ENCODE results near the gene KLHDC7A. TPM values are rescaled to one million over a fixed set of nuclear protein-coding genes. Genes with fewer than 3 reads are reported as not detected.

Gene KLHDC7A
- total RNA-seq, 8 experiments from 2014 or later: 0.14 to 0.85 (median 0.18) TPM

- H3K4me1 ChIP-seq (replicated peaks in 1 of 2): no peaks in the 10 kb centered on the region
- in situ Hi-C loops (cut with MboI; ENCODE audit: low pct_unique_long_range_greater_than_20kb in 2 of 9, low sequenced_read_pairs in 9 of 9, unreplicated experiment in 9 of 9): no loop called here
- H3K4me3 ChIP-seq: no peak overlapping the region
- peak in 1 of 8 experiments; percentile 21 for ATAC-seq (replicated peaks in 6 of 8)
- no peak overlapping the region for H3K27ac ChIP-seq
- 0 to 100% (median 68%) methylated on average over 1 to 4 of the region's 4 CpGs; no CpG with 5 or more reads in 1 of the 10 experiments for WGBS, 10 experiments
Observed at GRCh38 chr1:18527514-18527913, 46.8 kb downstream of the KLHDC7A start.

DNA sequence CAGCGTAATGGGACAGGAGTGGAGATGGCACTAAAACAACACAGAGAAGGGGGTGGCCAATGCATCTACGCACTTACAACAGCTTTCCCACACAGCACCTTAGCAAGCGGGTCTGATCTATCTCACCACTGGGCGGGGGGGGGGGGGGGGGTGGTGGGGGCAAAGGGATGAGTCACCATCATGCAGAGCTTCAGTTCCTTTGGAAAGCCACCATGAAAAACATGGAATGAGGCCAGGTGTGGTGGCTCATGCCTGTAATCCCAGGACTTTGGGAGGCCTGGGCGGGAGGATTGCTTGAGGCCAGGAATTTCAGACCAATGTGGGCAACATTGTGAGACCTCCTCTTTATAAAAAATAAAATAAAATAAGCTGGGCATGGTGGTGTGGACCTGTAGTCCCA lies 47.2 kb downstream of the KLHDC7A start:
- in situ Hi-C loops (cut with MboI; ENCODE audit: low pct_unique_long_range_greater_than_20kb in 2 of 9, low sequenced_read_pairs in 9 of 9, unreplicated experiment in 9 of 9): no loop called here
- WGBS, 10 experiments: 50 to 100% (median 83%) methylated on average over 1 to 3 of the region's 5 CpGs; no CpG with 5 or more reads in 4 of the 10 experiments
- Histone ChIP-seq H3K4me3 (no peak overlapping the region), H3K4me1 (replicated peaks in 1 of 2) (no peaks in the 10 kb centered on the region), H3K27ac (no peak overlapping the region)
- no peak for ATAC-seq (replicated peaks in 6 of 8)

- 0 to 100% (median 84%) methylated on average over 1 to 2 of the region's 2 CpGs; no CpG with 5 or more reads in 4 of the 10 experiments for WGBS, 10 experiments
- ATAC-seq (replicated peaks in 6 of 8): no peak
- Histone ChIP-seq H3K27ac (no peak overlapping the region), H3K4me3 (no peak overlapping the region), H3K4me1 (replicated peaks in 1 of 2) (no peaks in the 10 kb centered on the region)
- in situ Hi-C loops (cut with MboI; ENCODE audit: low pct_unique_long_range_greater_than_20kb in 2 of 9, low sequenced_read_pairs in 9 of 9, unreplicated experiment in 9 of 9): no loop called here
Observed at GRCh38 chr1:18528616-18529015, 47.9 kb downstream of the KLHDC7A start.

DNA sequence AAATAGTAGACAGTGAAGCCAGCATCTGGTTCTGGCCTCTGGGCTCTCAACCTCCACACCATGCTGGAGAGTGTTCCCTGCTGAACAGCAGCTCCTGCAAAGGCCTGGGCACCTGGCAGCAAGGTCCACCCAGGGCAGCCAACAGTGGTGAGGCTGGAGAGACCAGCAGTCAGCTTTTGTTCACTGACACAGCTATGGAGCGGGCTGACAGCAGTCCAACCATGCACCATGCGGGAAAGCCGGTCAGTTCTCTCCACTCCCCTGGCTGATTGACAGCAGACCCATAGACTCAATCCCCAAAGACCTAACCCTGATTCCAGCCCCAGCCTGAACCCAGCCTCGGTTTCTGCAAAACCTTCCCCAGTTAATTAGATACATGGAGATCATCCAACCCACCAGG lies 49.0 kb downstream of the KLHDC7A start:
- WGBS, 10 experiments: 0 to 86% (median 70%) methylated on average over 1 to 4 of the region's 4 CpGs; no CpG with 5 or more reads in 3 of the 10 experiments
- no peak overlapping the region for H3K4me3 ChIP-seq
- H3K4me1 ChIP-seq (replicated peaks in 1 of 2): no peaks in the 10 kb centered on the region
- H3K27ac ChIP-seq: no peak overlapping the region
- in situ Hi-C loops (cut with MboI; ENCODE audit: low pct_unique_long_range_greater_than_20kb in 2 of 9, low sequenced_read_pairs in 9 of 9, unreplicated experiment in 9 of 9): no loop called here
- no peak for ATAC-seq (replicated peaks in 6 of 8)

DNA sequence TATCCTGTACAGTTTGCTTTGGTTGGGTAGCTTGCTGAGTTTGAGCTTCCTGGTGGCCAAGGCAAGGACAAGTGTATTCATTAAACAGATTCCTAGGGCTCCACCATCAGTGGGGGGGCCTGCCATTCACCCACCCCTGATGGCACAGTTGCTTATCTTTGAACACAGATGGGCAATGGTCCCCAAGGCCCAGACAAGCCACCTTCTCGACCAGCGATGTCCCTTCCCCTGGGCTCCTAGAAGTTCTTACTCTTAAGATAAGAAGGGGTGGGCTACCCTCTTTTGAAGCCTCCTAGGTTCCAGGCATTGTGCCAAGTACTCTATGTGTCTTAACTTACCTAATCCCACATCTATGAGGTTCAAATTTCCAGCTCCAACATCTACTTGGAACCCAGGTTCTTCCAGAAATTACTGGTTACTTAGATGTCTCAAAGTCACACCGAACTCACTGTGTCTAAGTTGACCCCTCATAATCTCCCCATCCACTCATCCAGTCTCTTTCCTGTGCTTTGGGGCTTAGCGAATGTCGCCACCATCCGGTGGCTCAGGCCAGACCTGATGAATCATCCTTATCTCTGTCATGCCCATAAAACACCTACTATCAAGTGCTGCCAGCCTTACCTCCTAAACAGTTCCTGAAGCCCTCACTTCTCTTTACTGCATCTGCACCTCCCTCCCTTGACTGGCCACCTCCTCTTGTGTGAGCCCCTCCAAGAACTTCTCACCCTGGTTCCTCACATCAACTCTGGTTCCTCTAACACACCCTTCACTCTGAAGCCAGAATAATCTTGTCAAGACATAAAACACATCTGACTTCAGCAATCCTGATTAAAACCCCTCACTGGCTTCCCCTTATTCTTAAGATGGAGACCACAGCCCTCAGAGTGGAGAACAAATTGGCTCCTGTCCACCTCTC lies 50.1 kb downstream of the KLHDC7A start:
- H3K27ac ChIP-seq: no peak overlapping the region
- no peak overlapping the region for H3K4me3 ChIP-seq
- ATAC-seq (replicated peaks in 6 of 8): peak in 4 of 8 experiments; percentile 30 to 61 (median 53)
- WGBS, 10 experiments: 8 to 76% (median 66%) methylated on average over 2 to 6 of the region's 6 CpGs; no CpG with 5 or more reads in 3 of the 10 experiments
- in situ Hi-C loops (cut with MboI; ENCODE audit: low pct_unique_long_range_greater_than_20kb in 2 of 9, low sequenced_read_pairs in 9 of 9, unreplicated experiment in 9 of 9): no loop called here
- no peaks in the 10 kb centered on the region for H3K4me1 ChIP-seq (replicated peaks in 1 of 2)

GRCh38 chr1:18531503-18531845 lies 50.7 kb downstream of the KLHDC7A start:
- Histone ChIP-seq H3K27ac (no peak overlapping the region), H3K4me1 (replicated peaks in 1 of 2) (no peaks in the 10 kb centered on the region), H3K4me3 (no peak overlapping the region)
- in situ Hi-C loops (cut with MboI; ENCODE audit: low pct_unique_long_range_greater_than_20kb in 2 of 9, low sequenced_read_pairs in 9 of 9, unreplicated experiment in 9 of 9): no loop called here
- 13 to 80% (median 43%) methylated on average over 1 to 3 of the region's 3 CpGs; no CpG with 5 or more reads in 3 of the 10 experiments for WGBS, 10 experiments
- ATAC-seq (replicated peaks in 6 of 8): no peak

- no peak overlapping the region for H3K4me3 ChIP-seq
- no peak for ATAC-seq (replicated peaks in 6 of 8)
- 20 to 84% (median 63%) methylated on average over 1 to 8 of the region's 8 CpGs; no CpG with 5 or more reads in 2 of the 10 experiments for WGBS, 10 experiments
- in situ Hi-C loops (cut with MboI; ENCODE audit: low pct_unique_long_range_greater_than_20kb in 2 of 9, low sequenced_read_pairs in 9 of 9, unreplicated experiment in 9 of 9): no loop called here
- H3K27ac ChIP-seq: no peak overlapping the region
- no peaks in the 10 kb centered on the region for H3K4me1 ChIP-seq (replicated peaks in 1 of 2)
Observed at GRCh38 chr1:18532390-18533170, 51.9 kb downstream of the KLHDC7A start.

DNA sequence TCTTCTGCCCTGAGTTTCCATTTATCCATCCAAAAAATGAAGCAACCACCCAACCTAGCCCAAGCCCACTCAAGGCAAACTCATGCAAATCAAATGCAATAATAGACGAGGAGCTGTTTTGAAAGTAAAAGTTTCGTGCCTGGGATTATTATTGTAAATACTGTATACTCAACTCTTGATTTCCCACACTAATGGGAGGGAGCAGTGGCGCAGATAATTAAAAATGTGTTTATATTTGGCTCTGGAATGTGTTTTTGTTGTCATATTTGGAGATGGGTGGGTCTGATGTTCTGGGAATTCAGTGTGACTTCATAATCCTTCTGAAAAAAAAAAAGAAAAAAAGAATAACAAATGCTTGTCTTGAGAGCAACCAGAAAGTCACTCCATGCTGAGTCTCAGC lies 52.5 kb downstream of the KLHDC7A start:
- Histone ChIP-seq H3K4me3 (no peak overlapping the region), H3K27ac (no peak overlapping the region), H3K4me1 (replicated peaks in 1 of 2) (no peaks in the 10 kb centered on the region)
- WGBS, 10 experiments: 0 to 57% (median 36%) methylated on average over 1 to 3 of the region's 3 CpGs; no CpG with 5 or more reads in 3 of the 10 experiments
- in situ Hi-C loops (cut with MboI; ENCODE audit: low pct_unique_long_range_greater_than_20kb in 2 of 9, low sequenced_read_pairs in 9 of 9, unreplicated experiment in 9 of 9): no loop called here
- peak in 3 of 8 experiments; percentile 51 to 60 (median 59) for ATAC-seq (replicated peaks in 6 of 8)

GRCh38 chr1:18534810-18535205 lies 54.1 kb downstream of the KLHDC7A start:
- Histone ChIP-seq H3K27ac (no peak overlapping the region), H3K4me3 (no peak overlapping the region), H3K4me1 (replicated peaks in 1 of 2) (no peaks in the 10 kb centered on the region)
- in situ Hi-C loops (cut with MboI; ENCODE audit: low pct_unique_long_range_greater_than_20kb in 2 of 9, low sequenced_read_pairs in 9 of 9, unreplicated experiment in 9 of 9): no loop called here
- ATAC-seq (replicated peaks in 6 of 8): no peak
- WGBS, 10 experiments: 0 to 87% (median 65%) methylated on average over 1 to 6 of the region's 6 CpGs; no CpG with 5 or more reads in 1 of the 10 experiments

Other genes starting within 250 kb of the KLHDC7A start
- gene PAX7, start 149.9 kb downstream of the KLHDC7A start, total RNA-seq: under 1 TPM in 7 of 8 experiments, not detected in 1; 0.05 to 0.76 (median 0.18) TPM